Activated CD4-positive, alpha-beta T cell treated with anti-CD3 and anti-CD28 coated beads, Interleukin-2, amount 50 U/mL, for 16 hours (primary cell): ENCODE data around the gene IL17C.
A peak's percentile ranks its signal among the peaks of the same experiment; 100 is the strongest.

Experiments
- DNase-seq: peaks from one replicate; pipeline ENCODE4 v3.0.0-alpha.2; 2020

IL17C gene

GRCh38 chr16:88686439-88687253 lies 48.3 kb downstream of the IL17C start, which contains the start of gene SNAI3:
SNAI3 (minus strand) TSS chr16:88686507; CDS start chr16:88686406, 101 bp downstream.
- peak; percentile 81 for DNase-seq

- no peak for DNase-seq
Observed at GRCh38 chr16:88687254-88687576, 48.8 kb downstream of the IL17C start.

- DNase-seq = no peak
Observed at GRCh38 chr16:88687676-88688012, 49.3 kb downstream of the IL17C start.

GRCh38 chr16:88688013-88688778 lies 49.8 kb downstream of the IL17C start:
- DNase-seq = no peak
